ENCODE results near the gene JARID2.
"Not testable (repeated sequence)": the region's sequence is repeated elsewhere in the genome, so short reads cannot be mapped to it uniquely, and the experiment has no call there.

Gene JARID2

DNA sequence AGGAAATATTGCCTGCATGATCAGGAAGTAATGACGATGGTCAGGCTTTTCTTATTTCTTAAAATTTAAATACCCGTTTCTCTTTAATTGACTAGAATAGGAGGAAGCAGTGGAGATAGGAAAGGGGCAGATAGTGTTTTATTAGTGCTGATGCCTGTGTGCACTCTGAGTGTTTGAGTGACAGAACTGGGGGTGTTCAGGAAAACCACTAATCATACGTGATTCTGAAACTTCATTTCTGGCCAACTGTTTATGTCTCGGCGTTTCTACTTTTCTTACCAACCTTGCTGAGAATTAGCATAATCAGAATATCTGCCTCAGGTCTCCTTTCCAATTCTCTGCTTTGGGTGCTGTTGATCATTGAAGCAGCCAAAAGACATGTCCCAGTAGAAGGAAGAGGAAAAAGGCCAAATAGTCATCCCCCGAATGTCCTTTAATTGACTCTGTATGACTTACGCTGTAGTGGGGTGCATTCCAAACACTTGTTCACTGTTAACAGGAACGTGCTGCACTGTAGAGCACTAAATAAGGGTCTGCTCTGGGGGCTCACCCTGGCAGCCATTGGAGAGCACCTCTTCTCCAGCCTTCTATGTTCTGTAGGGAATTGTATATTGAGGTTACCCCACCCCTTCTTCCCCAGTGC is 152.9 kb downstream of the JARID2 start:
- DNase-seq (ENCODE audit: low read depth, low spot score) = no peak

DNA sequence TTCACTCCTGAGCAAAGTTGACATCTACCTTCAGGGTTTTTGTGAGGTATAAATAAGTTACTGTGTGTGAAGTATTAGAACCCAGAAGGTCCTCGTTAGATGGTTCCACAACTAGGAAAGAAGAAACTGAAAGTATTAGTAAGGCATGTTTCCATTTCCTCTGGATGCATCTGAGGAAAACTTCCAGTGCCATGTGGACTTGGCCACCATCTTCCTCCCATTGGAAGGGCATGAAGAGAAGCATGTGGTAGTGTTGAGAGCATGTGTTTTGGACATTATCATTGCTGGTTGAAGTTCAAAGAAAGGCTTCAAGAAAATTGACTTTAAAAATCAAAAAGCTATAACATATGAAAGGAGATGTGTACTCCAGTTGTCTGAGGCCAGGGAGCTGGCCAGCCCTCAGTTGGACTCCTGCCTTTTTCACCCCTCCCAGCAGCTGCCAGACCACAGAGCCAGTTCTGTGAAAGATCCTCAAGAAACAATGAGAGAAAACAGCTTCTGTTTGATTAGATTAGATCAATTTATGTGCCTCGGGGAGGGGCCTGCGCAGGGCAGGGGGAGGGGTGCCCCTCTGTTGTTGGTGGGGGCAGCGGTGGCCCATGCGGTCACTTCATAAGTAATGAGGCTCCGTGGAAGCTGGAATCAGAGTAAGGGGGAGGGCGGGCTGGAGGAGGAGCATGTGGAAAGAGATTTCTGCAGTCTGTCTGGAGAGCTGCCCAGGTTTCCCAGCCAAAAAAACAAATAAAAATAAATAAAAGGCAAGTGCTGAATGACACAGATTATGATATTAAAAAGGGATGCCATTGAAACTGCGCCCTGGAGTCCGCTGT is 154.0 kb downstream of the JARID2 start:
- peak; percentile 67 for DNase-seq (ENCODE audit: low read depth, low spot score)

DNA sequence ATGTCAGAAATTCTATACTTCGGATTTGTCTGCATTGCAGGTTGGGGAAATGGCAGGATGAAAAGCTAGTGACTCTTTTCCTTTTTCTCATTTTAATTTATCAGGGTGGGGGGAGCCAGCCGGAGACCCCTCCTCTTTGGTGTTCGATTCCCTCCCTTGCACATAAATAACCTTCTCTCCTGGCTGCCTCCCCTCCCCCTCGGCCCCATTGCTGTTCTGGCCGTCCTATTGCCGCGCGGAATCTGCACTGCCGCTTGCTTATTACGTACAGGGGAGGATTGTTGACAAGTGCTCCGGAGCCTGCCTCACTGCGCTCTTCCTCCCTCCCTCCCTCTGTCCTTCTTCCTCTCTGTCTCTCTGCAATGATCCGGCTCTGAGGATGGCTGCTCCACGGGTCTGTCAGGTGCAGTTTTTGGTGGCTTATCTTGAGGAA is 154.7 kb downstream of the JARID2 start:
- DNase-seq (ENCODE audit: low read depth, low spot score) = no peak

DNA sequence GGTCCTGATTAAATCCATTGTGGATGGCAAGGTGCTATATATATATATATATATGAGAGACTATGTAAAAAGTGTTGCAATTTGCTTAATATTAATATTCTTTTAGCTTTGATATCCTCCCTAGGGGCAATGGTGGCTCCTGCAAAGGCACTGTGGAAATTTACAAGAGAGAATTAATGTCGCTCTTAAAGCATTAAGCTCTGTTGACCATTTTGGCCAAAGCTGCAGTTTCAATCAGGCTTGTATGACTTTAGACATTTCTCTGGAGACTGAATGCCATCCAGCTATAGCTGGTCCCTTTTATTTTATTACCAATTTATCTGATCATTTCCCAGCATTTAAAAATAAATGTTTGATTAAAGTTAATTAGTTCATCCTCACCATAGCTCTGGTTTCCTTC is 155.3 kb downstream of the JARID2 start:
- DNase-seq (ENCODE audit: low read depth, low spot score) = no peak

DNA sequence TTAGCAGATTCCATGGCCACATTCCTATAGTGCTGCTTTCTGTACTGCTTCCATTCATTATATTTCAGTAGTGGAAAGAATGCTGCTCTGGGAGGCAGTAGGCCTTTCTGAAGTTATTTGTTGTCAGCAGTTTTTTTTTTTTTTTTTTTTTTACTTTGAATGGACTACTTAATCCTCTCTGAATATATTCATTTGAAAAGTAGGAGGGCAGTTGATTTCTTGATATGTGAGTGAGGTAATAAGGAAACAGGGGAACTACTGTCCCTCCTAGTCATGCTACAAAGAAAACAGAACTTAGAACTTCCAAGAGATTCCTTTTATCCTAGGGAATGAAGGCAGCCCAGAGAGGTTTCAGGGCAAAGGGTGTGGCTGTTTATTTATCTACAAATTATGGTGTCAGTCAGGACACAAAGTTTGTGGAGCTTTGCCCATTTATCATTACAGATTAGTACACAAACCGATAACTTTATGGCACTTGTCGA is 155.9 kb downstream of the JARID2 start:
- DNase-seq (ENCODE audit: low read depth, low spot score) = no peak

DNA sequence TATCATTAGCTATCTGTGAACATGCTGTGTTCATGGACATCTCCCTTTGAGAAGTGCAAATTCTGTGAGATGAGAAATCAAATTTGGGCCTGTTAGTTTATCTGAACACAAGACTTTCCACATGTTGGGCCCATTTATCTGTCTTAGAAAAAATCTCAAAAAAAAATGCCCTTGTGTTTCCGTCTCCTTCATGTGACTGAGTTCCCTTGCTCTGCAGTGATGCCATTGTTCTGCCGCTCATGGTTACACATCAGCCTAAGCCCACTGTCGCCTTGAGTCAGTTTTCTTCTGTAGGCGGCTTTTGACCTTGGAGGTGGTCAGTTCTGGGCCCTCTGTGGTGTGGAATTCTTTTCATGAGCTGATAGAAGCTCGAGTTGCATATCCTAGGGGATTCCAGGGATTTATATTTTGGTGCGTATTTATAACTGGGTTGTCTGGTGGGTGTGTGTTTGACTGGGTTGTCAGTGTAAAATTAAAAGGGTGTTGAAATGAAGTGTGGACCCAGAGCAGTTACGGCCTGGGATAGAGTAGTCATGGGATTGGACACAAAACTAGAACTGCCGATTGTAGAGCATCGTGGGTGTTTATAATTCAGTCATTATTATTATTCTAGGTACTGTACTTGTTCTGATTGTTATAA is 156.7 kb downstream of the JARID2 start:
- DNase-seq (ENCODE audit: low read depth, low spot score) = no peak

DNA sequence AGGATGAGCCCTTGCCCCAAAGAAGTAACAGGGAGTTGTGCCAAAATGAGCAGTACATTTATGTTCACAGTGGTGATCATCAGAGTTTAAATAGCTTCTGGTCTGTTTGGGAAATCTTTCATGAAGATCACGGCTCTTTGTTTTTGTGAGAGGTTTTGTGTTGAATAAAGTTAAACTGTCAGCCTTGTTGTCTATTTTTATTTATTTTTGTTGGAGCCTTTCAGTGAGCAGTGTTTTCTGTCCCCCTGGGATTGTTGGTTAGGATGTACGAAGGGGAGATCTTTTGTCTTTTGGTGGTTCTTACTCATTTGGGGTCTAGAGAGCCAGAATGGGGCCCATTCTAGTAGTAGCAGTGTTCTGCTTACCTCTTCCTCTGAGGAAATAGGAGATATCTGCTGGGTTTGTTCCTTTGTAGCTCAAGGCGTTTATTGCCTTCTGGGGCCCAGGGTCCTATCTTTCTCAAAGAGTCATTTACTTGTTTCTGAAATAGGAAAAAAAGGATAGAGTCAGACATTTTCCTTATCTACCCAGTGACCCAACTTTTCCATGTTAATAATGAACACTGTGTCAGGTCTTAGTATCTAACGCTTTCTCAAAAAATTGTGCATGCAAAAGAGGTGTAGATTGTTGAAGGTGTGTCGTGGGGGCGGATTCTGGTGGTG is 157.4 kb downstream of the JARID2 start:
- DNase-seq (ENCODE audit: low read depth, low spot score) = no peak

DNA sequence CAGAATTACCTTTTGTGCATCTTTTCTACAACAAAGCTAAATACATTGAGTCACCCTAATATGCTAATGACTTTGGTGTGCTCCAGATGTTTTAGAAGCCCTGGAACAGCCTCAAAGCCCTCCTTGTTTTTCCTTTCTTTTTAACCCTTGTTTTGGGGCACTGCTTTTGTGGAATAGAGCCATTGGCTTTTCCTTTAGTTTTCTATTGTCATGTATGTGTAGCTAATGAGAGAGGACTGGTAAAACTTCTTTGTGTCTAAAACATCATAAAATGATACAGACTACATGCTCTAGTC is 158.8 kb downstream of the JARID2 start:
- no peak for DNase-seq (ENCODE audit: low read depth, low spot score)

DNA sequence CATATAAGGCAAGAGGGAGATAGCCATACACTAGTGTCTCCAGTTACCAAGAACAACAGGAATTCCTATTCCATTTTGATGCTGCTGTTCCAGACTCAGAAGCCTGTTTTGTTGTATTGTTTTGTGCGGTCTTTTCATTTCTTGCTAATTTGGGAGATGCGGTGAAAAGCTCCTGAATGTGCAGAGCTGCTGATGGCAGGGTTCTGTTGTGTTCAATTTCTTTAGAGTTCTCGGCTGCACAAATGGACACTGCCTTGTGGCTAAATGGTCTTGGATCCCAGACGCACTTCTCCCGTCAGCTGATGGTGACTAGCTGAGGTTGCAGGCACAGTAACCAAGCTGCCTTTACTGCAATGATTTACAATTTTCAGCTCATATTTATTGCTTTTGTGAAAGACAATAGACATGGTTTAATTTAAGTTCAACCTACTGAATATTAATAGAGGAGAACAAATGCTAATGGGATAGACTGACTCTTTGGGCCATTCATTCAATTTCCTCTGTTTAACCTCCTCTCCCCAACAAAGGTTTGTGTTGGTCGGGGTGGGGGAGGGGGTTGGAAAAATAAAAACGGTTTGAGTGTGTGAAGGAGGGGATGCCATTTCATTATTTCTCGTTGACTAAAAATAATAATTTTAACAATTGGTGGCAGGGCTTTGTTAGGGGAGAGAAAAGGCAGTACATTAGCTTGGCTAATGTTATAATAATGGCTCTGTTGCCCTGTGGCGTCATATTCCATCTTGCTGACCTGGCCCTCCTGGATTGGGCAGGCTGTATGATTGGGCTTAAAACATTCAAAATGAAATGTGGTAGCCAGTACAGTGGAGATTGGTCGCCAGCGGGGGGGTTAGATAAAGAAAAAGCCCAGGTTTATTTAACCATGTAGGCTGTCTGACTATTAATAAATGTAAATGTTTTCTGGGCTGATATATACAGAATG is 159.5 kb downstream of the JARID2 start:
- DNase-seq (ENCODE audit: low read depth, low spot score) = no peak

DNA sequence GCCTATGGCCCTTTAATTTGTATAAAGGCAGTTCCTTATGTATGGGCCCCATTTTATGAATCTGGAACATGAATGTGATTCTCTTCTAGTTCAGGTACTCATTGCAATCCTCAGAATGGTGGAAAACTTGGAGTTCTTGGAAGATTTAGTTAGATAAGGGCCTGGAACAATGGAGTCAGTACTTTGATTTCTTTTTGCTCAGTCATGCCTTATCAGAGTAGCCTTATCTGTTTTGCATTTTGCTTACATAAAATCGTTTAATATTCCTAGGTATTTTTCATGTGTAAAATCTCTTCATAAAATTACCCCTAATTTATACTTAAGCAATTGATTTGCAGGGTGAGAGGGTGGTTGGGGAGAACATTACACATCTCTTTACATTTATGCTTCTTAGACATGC is 160.6 kb downstream of the JARID2 start:
- no peak for DNase-seq (ENCODE audit: low read depth, low spot score)

DNA sequence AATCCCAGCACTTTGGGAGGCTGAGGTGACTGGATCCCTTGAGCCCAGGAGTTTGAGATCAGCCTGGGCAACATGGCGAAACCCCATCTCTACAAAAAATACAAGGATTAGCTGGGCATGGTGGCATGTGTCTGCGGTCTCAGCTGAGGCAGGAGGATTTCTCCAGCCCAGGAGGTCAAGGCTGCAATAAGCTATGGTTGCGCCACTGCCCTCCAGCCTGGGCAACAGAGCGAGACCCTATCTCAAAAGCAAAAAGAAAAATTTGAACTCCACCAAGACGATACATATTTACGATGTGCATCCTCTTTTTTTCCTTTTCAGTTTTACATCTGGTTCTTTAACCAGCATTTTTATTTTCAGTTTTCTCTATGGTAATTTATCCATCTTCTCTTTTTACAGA is 162.1 kb downstream of the JARID2 start:
- no peak for DNase-seq (ENCODE audit: low read depth, low spot score)

DNA sequence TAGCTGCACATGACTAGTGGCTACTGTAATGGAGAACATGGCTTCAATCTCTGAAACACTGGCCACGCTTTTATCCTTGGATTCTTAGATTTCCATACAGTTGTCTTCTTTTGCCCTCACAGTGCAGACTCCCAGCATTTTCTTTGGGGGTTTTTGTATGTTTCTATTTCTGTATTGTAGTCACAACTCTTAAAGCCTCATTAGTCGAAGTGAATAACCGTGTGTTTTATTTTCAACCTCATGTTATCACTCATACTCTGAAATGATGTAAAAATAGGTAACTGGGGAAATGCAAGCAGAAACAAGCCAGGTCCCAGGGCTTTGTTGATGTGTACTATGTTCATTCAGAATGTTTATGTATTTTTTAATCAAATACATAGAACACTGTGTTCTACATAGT is 162.9 kb downstream of the JARID2 start:
- no peak for DNase-seq (ENCODE audit: low read depth, low spot score)

DNA sequence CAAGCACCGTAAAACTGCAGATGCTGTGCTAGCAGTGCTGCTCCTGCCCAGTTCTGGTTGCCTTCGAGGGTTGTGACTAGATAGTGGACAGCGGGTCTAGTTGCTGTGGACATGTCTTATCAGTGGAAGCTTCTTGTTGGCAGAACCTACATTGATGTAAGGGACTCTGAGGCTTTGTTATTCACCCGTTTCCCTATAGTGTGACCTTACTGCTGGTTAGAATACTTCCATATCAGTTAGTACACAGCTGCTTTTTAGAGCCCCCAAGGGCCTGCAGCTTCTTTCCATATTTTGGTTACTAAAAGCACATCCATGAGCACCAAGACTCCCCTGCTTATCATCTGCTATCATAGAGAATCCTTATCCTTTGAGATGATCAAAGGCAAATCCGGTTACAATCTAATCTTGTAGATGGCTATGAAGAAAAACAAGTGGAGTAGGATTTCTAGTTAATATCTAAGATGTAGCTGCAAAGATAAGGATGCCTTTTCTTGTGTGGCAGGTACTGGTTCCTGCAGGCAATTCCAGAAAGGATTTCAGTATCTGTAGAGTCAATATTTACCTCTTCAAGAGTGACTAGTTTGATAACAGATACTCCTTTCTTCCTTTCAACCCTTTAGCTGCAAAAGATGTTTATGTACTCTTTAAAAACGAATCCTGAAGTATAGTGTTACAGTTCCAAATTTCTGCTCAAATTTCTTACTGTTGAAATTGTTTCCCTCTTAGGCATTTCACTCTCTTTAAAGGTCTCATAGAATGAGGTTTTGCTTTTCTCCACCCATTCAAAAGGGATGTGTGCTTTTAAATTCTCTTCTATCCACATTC is 163.6 kb downstream of the JARID2 start:
- no peak for DNase-seq (ENCODE audit: low read depth, low spot score)

DNA sequence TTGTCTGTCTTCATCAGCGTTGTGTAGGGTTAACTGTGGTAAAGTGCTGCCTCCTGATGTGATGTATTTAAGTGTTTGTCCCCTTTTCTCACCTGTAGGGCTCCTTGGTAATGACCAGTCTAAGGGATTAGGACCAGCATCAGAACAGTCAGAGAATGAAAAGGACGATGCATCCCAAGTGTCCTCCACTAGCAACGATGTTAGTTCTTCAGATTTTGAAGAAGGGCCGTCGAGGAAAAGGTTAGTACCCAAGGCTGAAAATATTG is 164.2 kb downstream of the JARID2 start:
- DNase-seq (ENCODE audit: low read depth, low spot score) = no peak

DNA sequence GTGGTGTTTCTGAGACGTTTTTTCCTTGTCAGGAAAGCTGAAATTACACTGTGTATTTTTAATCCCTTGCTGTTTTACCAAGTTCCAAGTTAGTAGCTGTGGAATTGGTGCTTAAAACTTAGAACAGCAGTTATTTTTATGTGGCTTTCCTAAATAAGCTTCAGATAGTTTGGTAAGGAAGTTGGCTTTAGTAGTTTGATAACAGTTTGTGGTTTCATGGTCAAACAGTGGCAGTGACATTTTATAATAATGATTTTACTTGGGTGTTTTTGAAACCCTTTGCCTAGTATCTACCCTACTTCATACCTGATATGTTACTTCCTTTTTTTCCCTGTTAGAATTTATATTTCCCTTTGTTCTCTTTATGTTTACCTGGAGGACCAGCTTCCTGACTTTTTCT is 164.9 kb downstream of the JARID2 start:
- DNase-seq (ENCODE audit: low read depth, low spot score) = no peak

DNA sequence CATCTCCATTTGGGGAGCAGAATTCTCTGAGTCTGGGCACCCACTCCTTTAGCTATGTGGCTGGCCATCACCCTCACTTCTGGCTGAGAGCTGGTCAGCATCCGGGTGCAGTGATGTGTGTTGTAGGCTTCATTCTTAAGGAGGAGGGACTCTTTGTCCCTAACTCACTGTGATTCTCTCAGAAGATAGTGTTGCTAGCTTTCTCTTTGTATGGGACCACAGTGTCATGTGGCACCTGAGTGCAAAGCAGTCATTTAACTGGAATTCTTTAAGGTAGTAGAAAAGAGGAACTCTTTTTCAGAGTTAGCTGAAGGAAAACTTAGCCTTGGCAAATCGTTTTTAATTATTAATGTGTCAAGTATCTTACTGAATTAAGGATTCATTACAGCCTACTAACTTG is 165.9 kb downstream of the JARID2 start:
- DNase-seq (ENCODE audit: low read depth, low spot score) = no peak

DNA sequence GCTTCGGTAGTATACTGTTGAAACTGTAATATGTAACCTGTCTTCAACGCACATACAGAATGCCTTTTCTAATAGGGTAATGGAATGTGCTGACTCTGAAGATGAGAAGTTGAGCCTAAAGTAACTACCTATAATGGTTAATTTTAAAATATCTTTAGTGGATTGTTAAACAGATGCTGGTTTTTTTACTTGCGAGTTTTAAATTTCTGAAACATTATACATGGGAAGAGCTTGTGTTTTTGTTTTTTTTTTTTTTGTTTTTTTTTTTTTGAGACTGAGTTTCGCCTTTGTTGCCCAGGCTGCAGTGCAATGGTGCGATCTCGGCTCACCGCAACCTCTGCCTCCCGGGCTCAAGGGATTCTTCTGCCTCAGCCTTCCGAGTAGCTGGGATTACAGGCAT is 166.9 kb downstream of the JARID2 start:
- no peak for DNase-seq (ENCODE audit: low read depth, low spot score)

DNA sequence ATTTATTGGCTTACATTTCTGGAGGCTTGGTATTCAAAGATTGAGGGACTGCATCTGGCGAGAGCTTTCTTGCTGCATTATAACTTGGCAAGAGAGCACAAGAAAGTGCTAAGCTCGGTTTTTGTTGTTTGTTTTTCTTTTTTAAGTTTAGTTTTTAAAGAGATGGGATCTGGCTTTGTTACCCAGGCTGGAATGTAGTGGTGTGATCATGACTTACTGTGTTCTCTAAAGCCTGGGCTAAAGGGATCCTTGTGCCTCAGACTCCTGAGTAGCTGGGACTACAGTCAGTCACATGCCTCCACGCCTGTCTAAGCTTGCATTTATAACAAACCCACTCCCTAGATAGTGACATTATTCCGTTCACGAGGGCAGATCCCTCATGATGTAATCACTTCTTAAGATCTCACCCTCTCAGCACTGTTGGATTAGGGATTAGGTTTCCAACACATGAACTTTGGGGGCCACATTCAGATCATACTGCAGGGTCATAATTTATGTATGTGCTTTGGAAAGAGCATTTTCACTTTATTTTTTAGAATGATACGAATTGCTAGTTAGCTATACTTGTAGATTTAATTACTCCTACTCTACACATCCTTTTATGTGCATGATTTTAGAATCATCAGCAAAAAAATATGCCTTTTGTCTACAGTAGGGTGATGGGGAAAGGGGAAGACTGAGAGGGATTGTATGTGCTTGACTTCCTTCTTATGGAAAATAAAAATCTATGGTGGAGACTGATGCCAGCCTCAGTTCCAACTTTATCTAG is 167.8 kb downstream of the JARID2 start:
- DNase-seq (ENCODE audit: low read depth, low spot score) = no peak

DNA sequence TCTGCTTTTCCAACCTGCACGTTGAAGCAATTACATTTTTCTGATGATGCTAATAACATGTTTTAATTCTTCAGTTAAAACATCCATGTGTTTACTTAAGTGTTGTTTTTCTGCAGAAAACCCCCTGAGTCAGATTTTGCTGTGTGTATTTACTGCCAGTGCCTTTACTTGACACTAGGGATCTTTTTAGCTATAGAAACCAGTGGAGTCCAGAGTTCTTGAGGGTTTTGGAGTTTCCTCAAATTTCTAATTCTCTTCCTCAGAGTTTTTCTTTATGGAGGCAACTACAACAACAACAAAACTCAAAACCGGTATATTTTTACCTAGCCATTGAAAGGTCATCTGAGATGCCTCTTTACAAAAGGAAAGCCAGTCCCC is 168.4 kb downstream of the JARID2 start:
- no peak for DNase-seq (ENCODE audit: low read depth, low spot score)

DNA sequence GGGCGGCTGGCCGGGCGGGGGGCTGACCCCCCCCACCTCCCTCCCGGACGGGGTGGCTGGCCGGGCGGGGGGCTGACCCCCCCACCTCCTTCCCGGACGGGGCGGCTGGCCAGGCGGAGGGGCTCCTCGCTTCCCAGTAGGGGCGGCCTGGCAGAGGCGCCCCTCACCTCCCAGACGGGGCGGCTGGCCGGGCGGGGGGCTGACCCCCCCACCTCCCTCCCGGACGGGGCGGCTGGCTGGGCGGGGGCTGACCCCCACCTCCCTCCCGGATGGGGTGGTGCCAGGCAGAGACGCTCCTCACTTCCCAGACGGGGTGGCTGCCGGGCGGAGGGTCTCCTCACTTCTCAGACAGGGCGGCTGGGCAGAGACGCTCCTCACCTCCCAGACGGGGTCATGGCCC is 169.8 kb downstream of the JARID2 start:
- not testable (repeated sequence) for DNase-seq (ENCODE audit: low read depth, low spot score)
